Activated naive CD8-positive, alpha-beta T cell treated with anti-CD3 and anti-CD28 coated beads for 36 hours (primary cell): Measurements from ENCODE around the gene ODF2. TPM values are rescaled to one million over a fixed set of nuclear protein-coding genes. Genes with fewer than 3 reads are reported as not detected.
"Not testable (repeated sequence)": the region's sequence is repeated elsewhere in the genome, so short reads cannot be mapped to it uniquely, and the experiment has no call there.

Experiments used
- DNase-seq: peaks from one replicate; pipeline ENCODE4 v3.0.0; 2021
- H3K27ac Mint-ChIP-seq: one replicate; pipeline ENCODE4 v1.8.0; 2022; ENCODE audit warnings: mild to moderate bottlenecking, moderate library complexity, mixed read lengths
- H3K27me3 Mint-ChIP-seq: one replicate; pipeline ENCODE4 v1.8.0; 2022; ENCODE audit warnings: mild to moderate bottlenecking, mixed read lengths
- H3K36me3 Mint-ChIP-seq: one replicate; pipeline ENCODE4 v1.8.0; 2021; ENCODE audit warnings: mild to moderate bottlenecking, mixed read lengths
- H3K4me1 Mint-ChIP-seq: one replicate; pipeline ENCODE4 v1.8.0; 2021; ENCODE audit warnings: mixed read lengths
- H3K4me3 Mint-ChIP-seq: one replicate; pipeline ENCODE4 v1.8.0; 2022; ENCODE audit warnings: mild to moderate bottlenecking, moderate library complexity, mixed read lengths
- H3K9me3 Mint-ChIP-seq: one replicate; pipeline ENCODE4 v1.8.0; 2022; ENCODE audit warnings: mixed read lengths
- total RNA-seq, 2 experiments: library from RNA; stranded (reverse); gene quantifications; one replicate each; pipeline ENCODE4 v1.2.3, GENCODE V29; 2021

ODF2 gene
- total RNA-seq, 2 experiments from 2014 or later = 72.7 to 76.1 TPM

DNA sequence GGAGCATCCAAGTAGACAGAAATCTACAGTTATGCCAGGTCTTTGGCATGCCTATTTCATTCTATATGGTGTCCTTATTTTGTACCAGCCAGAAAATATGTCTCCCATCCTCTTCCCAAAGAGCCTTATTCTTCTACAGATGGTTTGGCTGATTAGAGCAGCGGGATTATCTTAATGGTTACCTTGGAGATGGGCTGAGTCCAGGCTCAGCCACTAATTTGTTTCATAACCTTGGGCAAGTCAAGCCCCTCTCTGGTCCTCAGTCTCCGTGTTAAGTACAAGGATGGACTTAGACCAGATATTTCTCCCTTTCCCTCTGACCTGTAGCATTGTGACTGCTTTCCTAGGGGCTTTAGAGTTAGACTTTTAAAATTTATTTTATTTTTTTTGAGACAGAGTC lies 37.6 kb downstream of the ODF2 start:
- H3K27ac Mint-ChIP-seq = no peak overlapping the region
- no peaks in the 10 kb centered on the region for H3K9me3 Mint-ChIP-seq
- DNase-seq = no peak
- no peak overlapping the region for H3K4me3 Mint-ChIP-seq
- no peaks in the 10 kb centered on the region for H3K4me1 Mint-ChIP-seq
- peaks cover 17% of the 10 kb centered on the region for H3K36me3 Mint-ChIP-seq
- H3K27me3 Mint-ChIP-seq = no peaks in the 10 kb centered on the region

DNA sequence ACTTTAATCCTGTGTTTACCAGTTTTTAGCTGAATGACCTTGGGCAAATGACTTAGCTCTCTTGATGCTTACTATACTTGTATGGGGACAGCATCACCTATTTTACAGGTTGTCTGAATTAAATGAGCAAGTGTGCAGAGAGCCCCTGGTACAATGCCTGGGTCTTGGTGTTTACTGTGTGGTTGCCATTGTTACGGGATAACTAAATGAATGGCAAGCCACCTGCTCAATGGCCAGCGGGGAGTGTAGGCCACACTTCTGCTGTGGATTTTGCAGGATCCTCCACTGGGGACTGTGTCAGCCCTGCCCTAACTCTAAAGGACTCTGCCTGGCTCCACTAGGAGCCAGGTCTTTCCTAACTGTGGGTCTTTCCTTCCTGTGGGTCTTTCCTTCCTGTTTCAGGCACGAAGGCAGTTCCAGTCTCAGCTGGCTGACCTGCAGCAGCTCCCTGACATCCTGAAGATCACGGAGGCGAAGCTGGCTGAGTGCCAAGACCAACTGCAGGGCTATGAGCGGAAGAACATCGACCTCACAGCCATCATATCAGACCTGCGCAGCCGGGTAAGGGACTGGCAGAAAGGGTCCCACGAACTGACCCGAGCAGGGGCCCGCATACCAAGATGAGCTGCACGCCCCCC lies 38.4 kb downstream of the ODF2 start:
- DNase-seq = no peak
- Mint-ChIP-seq H3K9me3 (no peaks in the 10 kb centered on the region), H3K27me3 (no peaks in the 10 kb centered on the region), H3K27ac (no peak overlapping the region), H3K4me3 (no peak overlapping the region), H3K4me1 (no peaks in the 10 kb centered on the region), H3K36me3 (peaks cover 16% of the 10 kb centered on the region)

DNA sequence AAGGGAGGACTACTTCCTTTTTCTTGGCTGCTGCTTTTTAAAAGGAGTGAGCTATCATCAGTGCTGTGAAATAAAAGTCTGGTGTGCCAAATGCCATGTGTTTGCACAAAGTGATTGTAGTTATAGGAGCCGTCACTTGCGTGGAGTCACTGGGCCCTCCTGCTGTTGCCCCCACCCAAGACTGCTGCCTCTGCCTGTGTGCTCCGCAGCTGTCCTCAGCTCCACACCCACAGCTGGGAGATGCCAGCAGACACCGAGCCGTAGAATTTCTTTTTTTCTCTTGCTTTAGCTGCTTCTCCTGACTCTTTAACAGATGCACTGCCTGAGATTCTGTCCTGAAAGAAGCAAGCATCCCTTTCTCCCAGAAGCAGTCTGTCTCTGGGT lies 38.9 kb downstream of the ODF2 start:
- Mint-ChIP-seq H3K4me3 (no peak overlapping the region), H3K36me3 (peaks cover 14% of the 10 kb centered on the region), H3K27ac (no peak overlapping the region), H3K9me3 (no peaks in the 10 kb centered on the region), H3K27me3 (no peaks in the 10 kb centered on the region), H3K4me1 (no peaks in the 10 kb centered on the region)
- no peak for DNase-seq

DNA sequence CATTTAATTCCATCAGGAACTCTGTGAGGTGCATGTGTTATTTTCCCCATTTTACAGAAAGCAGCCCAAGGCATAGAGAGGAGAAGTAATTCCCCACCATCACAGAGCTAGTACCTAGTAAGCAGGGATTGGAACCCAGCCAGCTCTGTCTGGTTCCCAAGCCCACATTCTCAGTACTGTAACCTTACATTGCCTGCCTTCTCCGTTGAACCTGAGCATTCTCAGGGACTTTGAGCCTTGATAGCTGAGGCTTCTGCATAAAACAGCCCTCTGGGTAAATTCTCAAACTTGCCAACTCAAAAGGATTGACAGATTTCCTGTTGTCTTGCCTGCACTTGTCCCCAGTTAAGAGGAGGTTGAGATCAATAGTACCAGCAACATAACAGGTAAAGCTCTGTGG lies 39.5 kb downstream of the ODF2 start:
- peaks cover 18% of the 10 kb centered on the region for H3K36me3 Mint-ChIP-seq
- no peaks in the 10 kb centered on the region for H3K27me3 Mint-ChIP-seq
- no peak overlapping the region for H3K4me3 Mint-ChIP-seq
- no peak overlapping the region for H3K27ac Mint-ChIP-seq
- H3K4me1 Mint-ChIP-seq = no peaks in the 10 kb centered on the region
- no peaks in the 10 kb centered on the region for H3K9me3 Mint-ChIP-seq
- no peak for DNase-seq

DNA sequence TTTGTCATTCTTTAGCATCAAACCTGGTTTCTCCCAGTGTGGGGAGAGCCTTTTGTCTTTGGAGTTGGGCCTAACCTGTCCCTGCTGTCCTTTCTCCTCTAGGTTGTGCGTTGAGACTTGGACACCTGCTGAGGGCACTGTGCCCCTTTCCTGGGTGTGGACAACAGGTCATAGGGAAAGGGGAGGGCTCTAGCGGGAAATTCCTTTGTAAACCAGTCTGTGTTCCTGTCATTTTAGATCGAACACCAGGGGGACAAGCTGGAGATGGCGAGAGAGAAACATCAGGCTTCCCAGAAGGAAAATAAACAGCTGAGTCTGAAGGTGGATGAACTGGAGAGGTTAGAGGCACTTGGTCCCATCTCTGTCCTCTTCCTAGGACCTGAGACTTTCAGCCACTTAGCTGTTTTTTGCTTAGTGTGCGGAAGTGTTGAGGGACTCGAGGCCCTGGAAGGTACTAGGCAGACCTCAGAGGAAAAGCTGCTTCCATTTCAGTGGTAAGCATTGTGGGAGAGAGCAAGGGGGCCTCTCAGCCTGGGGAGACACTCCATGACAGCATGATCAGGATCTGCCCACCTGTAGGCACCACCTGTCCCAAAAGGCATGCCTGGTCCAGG lies 40.1 kb downstream of the ODF2 start:
- Mint-ChIP-seq H3K36me3 (peaks cover 16% of the 10 kb centered on the region), H3K9me3 (no peaks in the 10 kb centered on the region)
- no peak for DNase-seq

DNA sequence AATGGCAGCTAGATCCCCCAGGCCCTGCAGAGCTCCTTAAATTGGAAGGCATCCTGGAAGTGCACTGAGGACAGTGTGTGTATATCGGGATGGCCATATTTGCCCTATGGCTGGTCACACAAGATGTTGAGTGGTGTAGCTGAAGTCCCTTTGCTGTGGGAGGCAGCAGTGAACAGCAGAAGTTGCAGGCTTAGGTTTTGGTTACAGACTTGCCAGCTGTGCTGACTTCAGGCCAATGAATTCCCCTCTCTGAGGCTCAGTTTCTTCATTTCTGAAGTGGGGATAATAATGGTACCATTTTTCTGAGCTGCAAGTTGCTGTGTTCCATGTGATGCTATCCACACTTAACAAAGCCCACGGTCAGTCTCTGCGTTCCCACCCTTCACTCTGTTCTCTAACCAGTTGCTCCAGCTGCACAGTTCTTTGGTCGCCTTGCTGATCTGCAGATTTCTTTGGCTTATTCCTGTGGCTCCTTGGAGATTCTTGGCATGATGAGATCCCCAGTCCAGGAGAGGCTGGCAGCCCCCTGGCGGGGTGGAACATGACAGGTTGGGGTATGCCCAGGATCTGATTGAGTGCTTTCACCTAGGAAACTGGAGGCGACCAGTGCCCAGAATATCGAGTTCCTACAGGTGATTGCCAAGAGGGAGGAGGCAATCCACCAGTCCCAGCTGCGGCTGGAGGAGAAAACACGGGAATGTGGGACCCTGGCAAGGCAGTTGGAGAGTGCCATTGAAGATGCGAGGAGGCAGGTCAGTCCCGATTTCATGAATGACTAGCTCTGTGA lies 42.2 kb downstream of the ODF2 start:
- DNase-seq = no peak
- H3K27ac Mint-ChIP-seq = no peak overlapping the region
- no peaks in the 10 kb centered on the region for H3K9me3 Mint-ChIP-seq
- H3K4me1 Mint-ChIP-seq = no peaks in the 10 kb centered on the region
- peaks cover 15% of the 10 kb centered on the region for H3K36me3 Mint-ChIP-seq
- no peaks in the 10 kb centered on the region for H3K27me3 Mint-ChIP-seq
- no peak overlapping the region for H3K4me3 Mint-ChIP-seq

More for the DNA sequence above, 40.1 kb downstream of the ODF2 start:
- H3K27me3 Mint-ChIP-seq = no peaks in the 10 kb centered on the region
- no peak overlapping the region for H3K4me3 Mint-ChIP-seq
- no peak overlapping the region for H3K27ac Mint-ChIP-seq
- no peaks in the 10 kb centered on the region for H3K4me1 Mint-ChIP-seq

DNA sequence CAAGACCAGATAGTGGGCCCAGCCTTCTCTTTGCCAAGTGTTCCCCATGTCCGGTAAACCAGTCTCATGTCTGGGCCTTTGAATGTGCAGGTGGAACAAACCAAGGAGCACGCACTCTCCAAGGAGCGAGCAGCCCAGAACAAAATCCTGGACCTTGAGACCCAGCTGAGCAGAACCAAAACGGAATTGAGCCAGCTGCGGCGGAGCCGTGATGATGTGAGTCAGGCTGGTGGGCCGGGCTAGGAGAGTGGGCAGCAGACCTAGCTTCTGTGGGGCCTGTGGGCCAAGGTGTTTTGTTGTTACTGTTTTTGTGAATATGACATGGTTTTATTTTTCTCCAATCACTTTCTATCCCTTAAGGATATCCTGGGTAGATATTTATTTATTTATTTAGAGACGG lies 43.1 kb downstream of the ODF2 start:
- no peak for DNase-seq
- peaks cover 15% of the 10 kb centered on the region for H3K36me3 Mint-ChIP-seq
- H3K4me3 Mint-ChIP-seq = no peak overlapping the region
- H3K27me3 Mint-ChIP-seq = no peaks in the 10 kb centered on the region
- peaks cover 2% of the 10 kb centered on the region for H3K4me1 Mint-ChIP-seq
- no peak overlapping the region for H3K27ac Mint-ChIP-seq
- H3K9me3 Mint-ChIP-seq = no peaks in the 10 kb centered on the region

DNA sequence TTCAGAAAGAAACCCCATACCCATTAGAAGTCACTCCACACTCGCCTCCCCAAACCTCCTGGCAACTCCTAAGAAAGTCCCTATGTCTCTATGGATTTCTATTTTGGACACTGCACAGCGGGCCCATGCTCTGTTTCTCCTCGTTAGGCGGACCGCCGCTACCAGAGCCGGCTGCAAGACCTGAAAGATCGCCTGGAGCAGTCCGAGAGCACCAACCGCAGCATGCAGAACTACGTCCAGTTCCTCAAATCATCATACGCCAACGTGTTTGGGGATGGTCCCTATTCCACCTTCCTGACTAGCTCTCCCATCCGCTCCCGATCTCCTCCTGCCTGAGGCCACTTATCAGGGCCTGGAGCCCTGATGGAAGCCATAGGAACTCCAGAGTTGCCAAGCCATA lies 44.1 kb downstream of the ODF2 start:
- H3K9me3 Mint-ChIP-seq = no peaks in the 10 kb centered on the region
- no peak overlapping the region for H3K27ac Mint-ChIP-seq
- peaks cover 3% of the 10 kb centered on the region for H3K4me1 Mint-ChIP-seq
- H3K27me3 Mint-ChIP-seq = no peaks in the 10 kb centered on the region
- H3K4me3 Mint-ChIP-seq = no peak overlapping the region
- no peak for DNase-seq
- peaks cover 15% of the 10 kb centered on the region for H3K36me3 Mint-ChIP-seq

DNA sequence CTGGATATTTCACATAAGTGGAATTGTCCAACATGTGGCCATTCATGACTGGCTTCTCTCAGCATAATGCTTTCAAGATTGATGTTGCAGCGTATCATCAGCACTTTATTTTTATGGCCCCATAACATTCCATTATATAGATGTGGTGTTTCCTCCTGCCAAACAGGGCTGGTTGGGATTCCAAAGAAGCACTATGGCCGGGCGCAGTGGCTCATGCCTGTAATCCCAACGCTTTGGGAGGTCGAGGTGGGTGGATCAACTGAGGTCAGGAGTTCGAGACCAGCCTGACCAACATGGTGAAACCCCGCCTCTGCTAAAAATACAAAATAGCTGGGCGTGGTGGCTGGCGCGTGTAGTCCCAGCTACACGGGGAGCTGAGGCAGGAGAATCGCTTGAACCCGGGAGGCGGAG lies 47.6 kb downstream of the ODF2 start:
- Mint-ChIP-seq H3K4me1 (peaks cover 13% of the 10 kb centered on the region), H3K4me3 (peak overlapping the region; percentile 99), H3K27ac (peak overlapping the region; percentile 25)
- DNase-seq, H3K9me3 Mint-ChIP-seq, H3K27me3 Mint-ChIP-seq, H3K36me3 Mint-ChIP-seq: not testable (repeated sequence)

DNA sequence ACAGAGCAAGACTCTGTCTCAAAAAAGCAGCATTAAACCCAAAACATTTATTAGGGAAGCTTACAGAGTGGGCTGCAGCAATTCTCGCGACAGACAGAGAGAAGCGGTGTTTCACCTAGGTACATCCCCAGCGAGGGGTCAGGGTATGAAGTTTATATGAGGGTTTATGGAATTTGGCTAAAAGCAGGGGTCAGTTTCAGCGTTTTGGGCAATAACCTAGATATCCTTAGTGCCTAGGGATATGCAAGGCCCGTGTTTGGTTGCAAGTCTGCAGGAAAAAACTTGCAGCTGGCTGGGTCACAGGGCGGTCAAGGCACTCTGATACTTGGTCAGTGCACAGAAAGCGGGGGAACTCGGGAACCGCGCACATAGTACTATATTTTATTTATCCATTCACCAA lies 48.1 kb downstream of the ODF2 start:
- Mint-ChIP-seq H3K4me1 (peaks cover 17% of the 10 kb centered on the region), H3K4me3 (peak overlapping the region; percentile 99), H3K27ac (peak overlapping the region; percentile 25), H3K27me3 (no peaks in the 10 kb centered on the region), H3K36me3 (peaks cover 6% of the 10 kb centered on the region), H3K9me3 (no peaks in the 10 kb centered on the region)
- DNase-seq = no peak

DNA sequence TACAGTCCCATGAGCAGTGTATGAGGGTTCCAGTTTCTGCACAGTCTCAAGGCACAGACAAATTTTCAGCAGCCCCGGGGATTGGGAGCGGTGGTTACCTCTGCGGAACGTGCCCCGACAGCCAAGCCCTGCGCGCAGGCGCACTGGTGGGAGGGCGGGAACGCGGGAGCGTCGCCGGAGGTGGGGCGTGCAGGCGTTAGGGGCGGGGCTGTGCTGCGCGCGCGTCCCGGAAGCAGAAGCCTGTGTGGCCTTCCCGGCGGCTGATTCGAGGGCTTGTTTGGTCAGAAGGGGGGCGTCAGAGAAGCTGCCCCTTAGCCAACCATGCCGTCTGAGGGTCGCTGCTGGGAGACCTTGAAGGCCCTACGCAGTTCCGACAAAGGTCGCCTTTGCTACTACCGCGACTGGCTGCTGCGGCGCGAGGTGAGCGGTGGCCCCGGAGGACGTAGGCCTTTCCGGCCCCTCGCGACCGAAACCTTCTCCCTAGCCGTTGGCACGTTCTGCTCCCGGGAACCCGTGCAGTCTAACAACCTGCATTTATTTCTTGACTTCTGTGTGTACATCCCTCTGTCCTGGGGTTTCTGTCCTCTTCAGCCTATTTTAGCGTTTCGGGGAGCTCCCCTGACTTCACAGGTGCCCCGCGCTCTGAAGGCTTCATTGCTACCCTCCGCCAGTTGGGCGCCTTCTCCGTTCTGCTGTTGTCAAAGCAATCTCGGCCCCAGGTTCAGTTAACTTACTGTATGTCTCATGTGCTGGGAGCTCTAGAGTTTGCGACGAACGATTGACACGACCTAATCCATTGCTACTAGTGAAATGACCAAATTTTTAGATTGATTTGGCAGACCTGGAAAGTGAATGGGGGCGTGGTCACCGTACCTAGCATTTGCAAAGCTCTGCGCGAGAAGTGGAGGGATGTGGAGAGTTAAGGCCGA lies 48.9 kb downstream of the ODF2 start, which contains the start of gene GLE1:
Gene GLE1 (plus strand): TSS at position 235 of the 929 bp plus-strand sequence. CDS start 87 bp downstream, at position 322.
- H3K27me3 Mint-ChIP-seq = no peaks in the 10 kb centered on the region
- H3K4me1 Mint-ChIP-seq = peaks cover 22% of the 10 kb centered on the region
- H3K36me3 Mint-ChIP-seq = peaks cover 10% of the 10 kb centered on the region
- H3K27ac Mint-ChIP-seq = peak within 1 kb of the TSS; percentile 97
- DNase-seq = peak; percentile 99
- no peaks in the 10 kb centered on the region for H3K9me3 Mint-ChIP-seq
- H3K4me3 Mint-ChIP-seq = peak within 1 kb of the TSS; percentile 99

DNA sequence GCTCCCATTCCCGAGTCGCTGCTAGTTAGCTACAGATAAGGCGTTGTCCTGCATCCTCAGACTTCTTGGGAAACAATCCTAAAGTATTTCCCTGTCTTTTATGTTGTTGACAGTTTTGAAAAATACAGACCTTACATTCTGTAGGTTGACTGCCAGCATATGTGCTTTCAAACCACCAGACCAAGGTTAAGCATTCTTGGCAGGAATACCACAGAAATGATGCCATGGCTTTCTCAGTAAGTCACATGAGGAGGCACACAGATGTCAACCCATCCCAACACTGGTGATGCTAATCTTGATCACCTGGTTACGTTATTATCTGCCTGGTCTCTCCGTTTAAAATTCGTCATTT lies 49.6 kb downstream of the ODF2 start:
- H3K4me1 Mint-ChIP-seq = peaks cover 22% of the 10 kb centered on the region
- H3K27ac Mint-ChIP-seq = peak overlapping the region; percentile 97
- H3K4me3 Mint-ChIP-seq = peak overlapping the region; percentile 99
- no peak for DNase-seq
- no peaks in the 10 kb centered on the region for H3K9me3 Mint-ChIP-seq
- peaks cover 9% of the 10 kb centered on the region for H3K36me3 Mint-ChIP-seq
- no peaks in the 10 kb centered on the region for H3K27me3 Mint-ChIP-seq

DNA sequence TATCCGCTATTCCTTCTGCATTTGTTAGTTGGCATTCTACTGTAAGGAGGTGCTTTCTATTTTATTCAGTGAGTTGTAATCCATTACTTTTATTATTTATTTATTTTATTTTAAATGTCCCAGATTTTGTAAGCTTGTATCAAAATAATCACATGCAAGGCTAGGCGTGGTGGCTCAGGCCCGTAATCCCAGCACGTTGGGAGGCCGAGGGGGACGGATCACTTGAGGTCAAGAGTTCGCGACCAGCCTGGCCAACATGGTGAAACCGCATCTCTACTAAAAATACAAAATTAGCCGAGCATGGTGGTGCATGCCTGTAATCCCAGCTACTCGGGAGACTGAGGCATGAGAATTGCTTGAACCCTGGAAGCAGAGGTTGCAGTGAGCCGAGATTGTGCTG lies 50.1 kb downstream of the ODF2 start:
- Mint-ChIP-seq H3K4me1 (peaks cover 22% of the 10 kb centered on the region), H3K4me3 (peak overlapping the region; percentile 99)
- H3K36me3 Mint-ChIP-seq, H3K27ac Mint-ChIP-seq, DNase-seq, H3K9me3 Mint-ChIP-seq, H3K27me3 Mint-ChIP-seq: not testable (repeated sequence)

DNA sequence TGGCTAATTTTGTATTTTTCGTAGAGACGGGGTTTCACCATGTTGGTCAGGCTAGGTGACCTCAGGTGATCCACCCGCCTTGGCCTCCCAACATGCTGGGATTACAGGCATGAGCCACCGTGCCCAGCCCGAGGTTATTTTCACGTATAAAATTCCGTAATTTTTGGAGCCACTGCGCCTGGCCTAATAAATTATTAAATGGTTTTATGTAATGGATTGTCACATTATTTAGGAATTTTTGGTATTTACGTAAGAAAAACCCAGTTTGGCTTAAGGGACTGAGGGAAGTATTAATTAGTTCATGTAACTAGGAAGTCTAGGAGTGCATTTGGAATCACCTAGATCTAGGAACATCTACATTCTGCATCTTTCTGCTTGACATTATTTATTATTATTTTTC lies 57.0 kb downstream of the ODF2 start:
- peaks cover 26% of the 10 kb centered on the region for H3K36me3 Mint-ChIP-seq
- no peak overlapping the region for H3K27ac Mint-ChIP-seq
- no peaks in the 10 kb centered on the region for H3K27me3 Mint-ChIP-seq
- H3K9me3 Mint-ChIP-seq = no peaks in the 10 kb centered on the region
- no peak for DNase-seq
- no peak overlapping the region for H3K4me3 Mint-ChIP-seq
- peaks cover 16% of the 10 kb centered on the region for H3K4me1 Mint-ChIP-seq

DNA sequence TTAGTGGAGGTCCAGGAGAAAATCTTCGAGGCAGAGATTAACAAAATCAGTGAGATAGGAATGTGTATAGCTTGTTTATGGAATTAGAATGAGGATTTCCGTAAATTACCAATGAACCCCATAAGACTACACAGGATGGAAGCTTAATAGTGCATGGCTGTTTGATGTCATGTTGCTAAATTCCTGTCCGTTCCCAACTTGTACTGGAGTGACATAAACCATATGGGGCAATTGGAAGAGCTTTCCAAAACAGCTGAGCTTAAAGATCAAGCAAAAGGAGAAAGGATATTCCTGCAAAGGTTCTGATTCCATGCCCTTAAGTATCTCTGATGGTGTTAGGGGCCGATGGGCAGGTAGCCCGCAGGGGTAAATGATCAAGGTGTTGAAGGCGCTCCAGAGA lies 66.2 kb downstream of the ODF2 start:
- H3K36me3 Mint-ChIP-seq = peaks cover 21% of the 10 kb centered on the region
- DNase-seq = no peak

More for the DNA sequence above, 66.2 kb downstream of the ODF2 start:
- Mint-ChIP-seq H3K4me1 (no peaks in the 10 kb centered on the region), H3K4me3 (no peak overlapping the region), H3K27me3 (no peaks in the 10 kb centered on the region), H3K27ac (no peak overlapping the region), H3K9me3 (peaks cover 4% of the 10 kb centered on the region)
